GM12801 (cell line): ENCODE measurements around the gene GARNL3.

Source experiments
- TF ChIP-seq, protein P1 (sequence below): IDR thresholded peaks from one replicate; pipeline ENCODE4 v1.5.1; 2011; ENCODE audit warnings: control low read depth; ENCODE audit not compliant: insufficient read length; ENCODE audit errors: extremely low read depth

Gene GARNL3

GRCh38 chr9:127291246-127291778, 26.7 kb downstream of the GARNL3 start:
- TF ChIP-seq, protein P1, sequence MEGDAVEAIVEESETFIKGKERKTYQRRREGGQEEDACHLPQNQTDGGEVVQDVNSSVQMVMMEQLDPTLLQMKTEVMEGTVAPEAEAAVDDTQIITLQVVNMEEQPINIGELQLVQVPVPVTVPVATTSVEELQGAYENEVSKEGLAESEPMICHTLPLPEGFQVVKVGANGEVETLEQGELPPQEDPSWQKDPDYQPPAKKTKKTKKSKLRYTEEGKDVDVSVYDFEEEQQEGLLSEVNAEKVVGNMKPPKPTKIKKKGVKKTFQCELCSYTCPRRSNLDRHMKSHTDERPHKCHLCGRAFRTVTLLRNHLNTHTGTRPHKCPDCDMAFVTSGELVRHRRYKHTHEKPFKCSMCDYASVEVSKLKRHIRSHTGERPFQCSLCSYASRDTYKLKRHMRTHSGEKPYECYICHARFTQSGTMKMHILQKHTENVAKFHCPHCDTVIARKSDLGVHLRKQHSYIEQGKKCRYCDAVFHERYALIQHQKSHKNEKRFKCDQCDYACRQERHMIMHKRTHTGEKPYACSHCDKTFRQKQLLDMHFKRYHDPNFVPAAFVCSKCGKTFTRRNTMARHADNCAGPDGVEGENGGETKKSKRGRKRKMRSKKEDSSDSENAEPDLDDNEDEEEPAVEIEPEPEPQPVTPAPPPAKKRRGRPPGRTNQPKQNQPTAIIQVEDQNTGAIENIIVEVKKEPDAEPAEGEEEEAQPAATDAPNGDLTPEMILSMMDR: no peak

DNA sequence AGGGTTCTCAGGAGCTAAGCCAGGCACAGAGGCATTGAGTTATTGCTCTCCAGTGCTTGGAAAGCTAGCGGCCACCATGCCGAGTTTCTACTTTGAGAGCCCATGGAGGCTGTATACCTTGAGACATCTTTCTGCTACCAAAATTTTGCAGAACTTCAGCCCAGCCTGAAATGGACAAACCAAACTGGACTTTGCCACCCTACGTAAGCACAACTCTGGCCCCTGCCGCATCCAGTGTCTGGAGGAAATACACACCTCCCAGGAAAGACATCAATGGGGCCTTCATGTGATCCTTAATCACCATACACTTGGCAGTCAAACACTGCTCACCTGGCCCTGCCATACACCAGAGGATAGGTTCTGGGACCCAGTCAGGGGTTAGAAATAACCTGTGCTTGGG, 27.8 kb downstream of the GARNL3 start:
- TF ChIP-seq, protein P1: no peak

DNA sequence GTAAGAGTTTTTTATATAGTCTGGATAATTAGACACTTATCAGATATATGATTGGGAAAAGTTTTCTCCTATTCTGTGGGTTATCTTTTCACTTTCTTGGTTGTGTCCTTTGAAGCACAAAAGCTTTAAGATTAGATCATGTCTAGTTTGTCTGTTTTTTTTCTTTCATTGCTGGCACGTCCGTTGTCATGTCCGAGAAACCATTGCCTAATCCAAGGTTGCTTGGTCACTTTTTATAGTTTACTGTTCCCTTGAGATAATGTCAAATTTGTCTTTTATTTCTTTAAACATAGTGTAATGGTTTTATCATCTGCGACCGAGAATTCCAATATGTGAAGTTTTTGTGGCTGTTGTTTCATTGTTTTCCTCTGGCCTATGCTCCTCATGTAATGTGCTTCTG, 28.8 kb downstream of the GARNL3 start:
- TF ChIP-seq, protein P1: no peak

- TF ChIP-seq, protein P1: no peak
Observed at GRCh38 chr9:127293767-127294166, 29.2 kb downstream of the GARNL3 start.

DNA sequence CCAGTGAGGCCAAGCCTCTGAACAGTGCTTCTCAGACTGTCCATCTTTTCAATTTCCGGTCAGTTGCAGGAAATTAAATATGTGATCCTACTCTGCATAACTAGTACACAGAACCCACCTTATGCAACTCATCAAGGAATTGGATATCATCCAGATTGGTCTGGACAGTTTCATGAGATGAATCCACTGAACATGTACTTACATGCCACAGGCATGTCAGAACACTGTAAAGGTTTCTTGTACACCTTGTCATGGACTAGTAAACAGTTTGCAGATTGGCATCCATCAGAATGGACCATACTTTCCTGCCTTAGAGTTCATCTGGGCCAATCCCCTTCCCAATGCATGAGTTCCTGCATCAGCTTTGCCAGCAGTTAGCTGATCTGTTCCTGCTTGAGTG, 30.4 kb downstream of the GARNL3 start:
- TF ChIP-seq, protein P1: no peak

GRCh38 chr9:127300886-127301447, 36.4 kb downstream of the GARNL3 start:
- TF ChIP-seq, protein P1: no peak

DNA sequence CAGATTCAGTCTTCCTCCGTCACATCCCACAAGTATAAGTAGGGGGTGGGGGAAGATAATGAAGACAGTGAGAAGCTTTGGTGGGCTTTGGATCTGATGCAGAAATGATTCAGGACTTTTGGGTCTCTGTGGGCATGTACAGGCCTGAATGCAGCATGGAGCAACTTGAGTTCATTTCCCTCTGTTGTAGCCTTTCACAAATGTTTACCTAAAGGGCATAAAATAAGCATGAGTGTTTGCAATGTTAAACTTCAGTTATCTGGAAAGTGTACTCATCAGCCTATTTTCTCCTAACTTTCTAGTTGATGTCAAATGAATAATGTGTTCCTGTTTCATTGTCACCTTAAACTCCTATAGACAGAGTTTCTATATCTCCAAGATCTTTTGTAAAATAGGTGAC, 39.3 kb downstream of the GARNL3 start:
- TF ChIP-seq, protein P1: no peak
